Heart left ventricle (tissue), 13 donors: Measurements from ENCODE around the gene GNMT.

Source experiments
- CTCF ChIP-seq, 12 donors: fragments of 200-600 bp; sonication (generic) in 4 of 12; IDR thresholded peaks; one replicate each; pipeline versions ENCODE4 v1.5.0 to v1.8.0; 2018 to 2022; ENCODE audit warnings: antibody characterized with exemption in 12 of 12, mild to moderate bottlenecking in 5 of 12
- POLR2A ChIP-seq, 2 donors: fragments of 450-650 bp; IDR thresholded peaks; one replicate each; pipeline ENCODE4 v1.6.1; 2017; ENCODE audit warnings: antibody characterized with exemption in 2 of 2, mild to moderate bottlenecking in 2 of 2, moderate library complexity in 2 of 2
- donor health status: ischemic (EF 13 %, LVEDD 7.1; RV severe dilation, severe dysfunction).
- donor health status: DM: no; HTN: yes; CAD: no.
- donor health status: DM: no; HTN: no; CAD: no.
- donor health status: ischemic (EF 25% LVEDD 6.9; RV normal size, moderate dysfunction).
- donor health status: ischemic (EF 25% LVEDD 5.7; RV mildly dilated, moderate dysfunction).
- donor health status: ischemic (EF 35%, LVEDD 5.7; RV mildly dilated, moderate dysfunction).
- donor health status: nonischemic (EF 11% LVEDD 7.7; RV severe dilation, severe dysfunction).
- donor health status: DM: yes; HTN: yes; CAD: no.
- donor health status: PGD.
- donor health status: ischemic (EF 29% LVEDD 5.4; RV normal size, mild dysfunction).
- donor health status: nonischemic (EF 23%, LVEDD 6.1; RV moderate dilation, normal function).

GRCh38 chr6:43013097-43013842 is 52.7 kb downstream of the GNMT start:
- no peak for TF ChIP-seq CTCF (IDR thresholded peaks at IDR 0.05)
- no peak for TF ChIP-seq POLR2A (IDR thresholded peaks at IDR 0.05)
